Small intestine (tissue), 7 donors: Measurements from ENCODE around the gene ITPR2. TPM values are rescaled to one million over a fixed set of nuclear protein-coding genes. Genes with fewer than 3 reads are reported as not detected.
"Not testable (repeated sequence)": the region's sequence is repeated elsewhere in the genome, so short reads cannot be mapped to it uniquely, and the experiment has no call there.

Experiments used
- DNase-seq, 2 donors: peaks; one replicate each; pipeline versions ENCODE4 v3.0.0 to v3.0.0-alpha.2; 2013
- FAIRE-seq: peaks from 2 replicates; lab custom pipeline; 2012; peaks lifted over from hg19 to GRCh38; lab: Jason Lieb, UNC
- H3K27ac ChIP-seq, 3 donors: one replicate each; pipeline ENCODE4 v1.5.1; 2013; ENCODE audit warnings: low read length in 2 of 3, mild to moderate bottlenecking in 2 of 3, control low read depth in 1 of 3, inconsistent platforms in 1 of 3, low read depth in 1 of 3, moderate library complexity in 1 of 3
- H3K27me3 ChIP-seq, 3 donors: one replicate each; pipeline ENCODE4 v1.6.1; 2013; ENCODE audit warnings: low read length in 3 of 3, inconsistent platforms in 1 of 3; ENCODE audit not compliant: control insufficient read depth in 3 of 3, insufficient read depth in 3 of 3
- H3K36me3 ChIP-seq, 3 donors: one replicate each; pipeline ENCODE4 v1.6.1; 2013; ENCODE audit warnings: low read length in 3 of 3, inconsistent platforms in 1 of 3, low read depth in 1 of 3, mild to moderate bottlenecking in 1 of 3, moderate library complexity in 1 of 3; ENCODE audit not compliant: control insufficient read depth in 3 of 3, insufficient read depth in 2 of 3
- H3K4me1 ChIP-seq, 3 donors: one replicate each; pipeline ENCODE4 v1.6.1; 2013; ENCODE audit warnings: low read length in 2 of 3, inconsistent platforms in 1 of 3, low read depth in 1 of 3, mild to moderate bottlenecking in 1 of 3, moderate library complexity in 1 of 3; ENCODE audit not compliant: control insufficient read depth in 3 of 3, insufficient read depth in 2 of 3
- H3K4me3 ChIP-seq, 3 donors: one replicate each; pipeline ENCODE4 v1.5.1; 2013; ENCODE audit warnings: low read length in 3 of 3, control low read depth in 1 of 3, inconsistent platforms in 1 of 3, low read depth in 1 of 3, mild to moderate bottlenecking in 1 of 3, moderate library complexity in 1 of 3
- H3K9me3 ChIP-seq, 2 donors: one replicate each; pipeline ENCODE4 v1.6.1; 2013; ENCODE audit warnings: low read depth in 1 of 2, low read length in 1 of 2; ENCODE audit not compliant: control insufficient read depth in 2 of 2, insufficient read depth in 1 of 2
- WGBS, 3 donors: extraction: QIAGEN DNeasy Blood & Tissue Kit; methylation state at CpG; one replicate each; pipeline ENCODE4 v1.1.7; 2013; 5-methylcytosine and 5-hydroxymethylcytosine counted together
- polyA plus RNA-seq, 4 donors: library from polyadenylated mRNA; stranded (reverse) in 3 of 4; unstranded in 1 of 4; fragments of 200-250 nt in 3 of 4; fragments of 120-200 nt in 1 of 4; gene quantifications; one replicate each; pipeline versions ENCODE4 v1.2.1 to v1.2.3, GENCODE V29; 2013
- donor health status: healthy with polysubstance abuse.
- donor health status: control.
- donor health status: control.
- donor health status: Bipolar disorder and iron deficiency.
- donor health status: healthy.

Gene ITPR2
- polyA plus RNA-seq, 4 donors = 2.2 to 9.2 (median 4.4) TPM

GRCh38 chr12:26606911-26607310 lies 226.1 kb downstream of the ITPR2 start:
- no peak for DNase-seq
- no peak overlapping the region for H3K27ac ChIP-seq
- peaks cover 0 to 2% (median 1%) of the 10 kb centered on the region in 3 donors for H3K36me3 ChIP-seq
- H3K9me3 ChIP-seq = no peaks in the 10 kb centered on the region
- no peak overlapping the region for H3K4me3 ChIP-seq
- no peaks in the 10 kb centered on the region for H3K4me1 ChIP-seq
- H3K27me3 ChIP-seq = no peaks in the 10 kb centered on the region
- no peak for FAIRE-seq

GRCh38 chr12:26604813-26605212 lies 228.2 kb downstream of the ITPR2 start:
- 93 to 98% (median 95%) methylated on average over 7 of the region's 7 CpGs for WGBS, 3 donors
- not testable (repeated sequence) for H3K27me3 ChIP-seq, DNase-seq, FAIRE-seq, H3K36me3 ChIP-seq, H3K4me1 ChIP-seq, H3K27ac ChIP-seq, H3K9me3 ChIP-seq, H3K4me3 ChIP-seq

GRCh38 chr12:26599096-26599695 lies 233.8 kb downstream of the ITPR2 start:
- FAIRE-seq = no peak
- Histone ChIP-seq H3K27ac (no peak overlapping the region), H3K9me3 (no peaks in the 10 kb centered on the region), H3K36me3 (peaks cover 0 to 7% (median 6%) of the 10 kb centered on the region in 3 donors), H3K27me3 (no peaks in the 10 kb centered on the region), H3K4me3 (no peak overlapping the region), H3K4me1 (no peaks in the 10 kb centered on the region)
- 92 to 94% (median 93%) methylated on average over 7 of the region's 7 CpGs for WGBS, 3 donors
- DNase-seq = peak in 1 of 2 donors; percentile 2

- no peaks in the 10 kb centered on the region for H3K4me1 ChIP-seq
- no peaks in the 10 kb centered on the region for H3K9me3 ChIP-seq
- no peak overlapping the region for H3K4me3 ChIP-seq
- WGBS, 3 donors = 87 to 93% (median 91%) methylated on average over 1 of the region's 1 CpG
- FAIRE-seq (no peak), DNase-seq (no peak)
- H3K27me3 ChIP-seq = no peaks in the 10 kb centered on the region
- H3K36me3 ChIP-seq = peaks cover 3 to 7% (median 7%) of the 10 kb centered on the region in 3 donors
- H3K27ac ChIP-seq = no peak overlapping the region
These were observed 237.2 kb downstream of the ITPR2 start for GRCh38 chr12:26595806-26596205.

- Histone ChIP-seq H3K9me3 (no peaks in the 10 kb centered on the region), H3K27me3 (no peaks in the 10 kb centered on the region), H3K27ac (no peak overlapping the region), H3K36me3 (peaks cover 0 to 8% (median 2%) of the 10 kb centered on the region in 3 donors), H3K4me3 (no peak overlapping the region), H3K4me1 (no peaks in the 10 kb centered on the region)
- 91 to 95% (median 94%) methylated on average over 2 of the region's 2 CpGs for WGBS, 3 donors
- no peak for DNase-seq
- FAIRE-seq = no peak
These were observed 252.4 kb downstream of the ITPR2 start for GRCh38 chr12:26580619-26581018.

GRCh38 chr12:26576266-26576665 lies 256.7 kb downstream of the ITPR2 start:
- H3K9me3 ChIP-seq = no peaks in the 10 kb centered on the region
- no peak for FAIRE-seq
- H3K4me3 ChIP-seq = no peak overlapping the region
- no peak overlapping the region for H3K27ac ChIP-seq
- H3K36me3 ChIP-seq = peaks cover 0 to 13% (median 2%) of the 10 kb centered on the region in 3 donors
- 86 to 92% (median 88%) methylated on average over 6 of the region's 6 CpGs for WGBS, 3 donors
- H3K27me3 ChIP-seq = no peaks in the 10 kb centered on the region
- peaks cover 0 to 6% (median 0%) of the 10 kb centered on the region in 3 donors for H3K4me1 ChIP-seq
- no peak for DNase-seq

GRCh38 chr12:26573225-26573909 lies 259.6 kb downstream of the ITPR2 start:
- 90 to 100% (median 95%) methylated on average over 1 of the region's 1 CpG for WGBS, 3 donors
- H3K36me3 ChIP-seq = peaks cover 0 to 16% (median 2%) of the 10 kb centered on the region in 3 donors
- H3K4me3 ChIP-seq = no peak overlapping the region
- H3K27ac ChIP-seq = no peak overlapping the region
- FAIRE-seq (no peak), DNase-seq (no peak)
- no peaks in the 10 kb centered on the region for H3K27me3 ChIP-seq
- no peaks in the 10 kb centered on the region for H3K9me3 ChIP-seq
- peaks cover 0 to 6% (median 0%) of the 10 kb centered on the region in 3 donors for H3K4me1 ChIP-seq

GRCh38 chr12:26572137-26572536 lies 260.9 kb downstream of the ITPR2 start:
- DNase-seq (peak in 1 of 2 donors; percentile 9), FAIRE-seq (no peak)
- Histone ChIP-seq H3K27me3 (no peaks in the 10 kb centered on the region), H3K36me3 (peaks cover 0 to 15% (median 1%) of the 10 kb centered on the region in 3 donors), H3K27ac (no peak overlapping the region), H3K4me1 (peaks cover 0 to 6% (median 0%) of the 10 kb centered on the region in 3 donors), H3K9me3 (no peaks in the 10 kb centered on the region), H3K4me3 (no peak overlapping the region)
- 15 to 34% (median 24%) methylated on average over 1 of the region's 1 CpG for WGBS, 3 donors
